B cell (primary cell): Measurements from ENCODE around the gene FOXO4. TPM values are rescaled to one million over a fixed set of nuclear protein-coding genes. Genes with fewer than 3 reads are reported as not detected.

Experiments
- ATAC-seq: fragments of 200-7000 bp; cut with Tn5 transposase; one replicate; pipeline ENCODE4 v1.10.0; 2021; ENCODE audit warnings: low read depth, mild to moderate bottlenecking, moderate number of reproducible peaks, moderate library complexity
- CTCF ChIA-PET: fragments of 350-600 bp; sonication (Branson Sonifier 250); formaldehyde crosslinking; loops from one replicate; lab custom pipeline; 2021; ENCODE audit warnings: antibody characterized with exemption, inconsistent platforms; lab: Charles Lee
- POLR2A ChIA-PET: fragments of 350-600 bp; sonication (Branson Sonifier 250); formaldehyde crosslinking; loops from one replicate; lab custom pipeline; 2021; ENCODE audit warnings: antibody characterized with exemption; lab: Charles Lee
- DNase-seq: peaks from one replicate; pipeline ENCODE4 v3.0.0; 2013
- H2AFZ ChIP-seq: 2 replicates; pipeline ENCODE4 v1.6.1; 2012; ENCODE audit warnings: mild to moderate bottlenecking, low read depth, low read length; ENCODE audit not compliant: insufficient read depth, poor library complexity, severe bottlenecking
- H3K27ac ChIP-seq, 2 donors: 1 replicate in 1 of 2; 2 replicates in 1 of 2; pipeline ENCODE4 v1.5.1; 2012 to 2013; ENCODE audit warnings: low read length in 2 of 2, mild to moderate bottlenecking in 2 of 2, moderate library complexity in 1 of 2
- H3K27me3 ChIP-seq, 4 experiments: fragments of 200-600 bp in 1 of 4; sonication (generic) in 1 of 4; replicated peaks in 1 of 4; 1 replicate in 2 of 4; 2 replicates in 2 of 4; pipeline versions ENCODE4 v1.6.1 to v1.7.0; 2013 to 2016; ENCODE audit warnings: low read length in 3 of 4, mild to moderate bottlenecking in 2 of 4, mixed read lengths in 1 of 4, moderate library complexity in 1 of 4; ENCODE audit not compliant: insufficient read depth in 4 of 4, control insufficient read depth in 3 of 4; ENCODE audit errors: control extremely low read depth in 1 of 4
- H3K36me3 ChIP-seq, 2 experiments: replicated peaks in 1 of 2; 1 replicate in 1 of 2; 2 replicates in 1 of 2; pipeline versions ENCODE4 v1.6.1 to v1.7.1; 2013; ENCODE audit warnings: low read length in 1 of 2; ENCODE audit not compliant: insufficient read depth in 2 of 2, control insufficient read depth in 1 of 2; ENCODE audit errors: control extremely low read depth in 1 of 2, extremely low read depth in 1 of 2
- H3K4me1 ChIP-seq, 2 donors: fragments of 200-600 bp in 1 of 2; sonication (generic) in 1 of 2; 1 replicate in 1 of 2; 2 replicates in 1 of 2; pipeline versions ENCODE4 v1.5.1 to v1.6.1; 2013 to 2017; ENCODE audit warnings: low read length in 2 of 2; ENCODE audit not compliant: control insufficient read depth in 2 of 2, insufficient read depth in 2 of 2
- H3K4me2 ChIP-seq: replicated peaks from 2 replicates; pipeline ENCODE3; 2012; ENCODE audit warnings: mild to moderate bottlenecking, low read depth, low read length; ENCODE audit not compliant: poor library complexity, severe bottlenecking
- H3K4me3 ChIP-seq, 5 experiments: fragments of 200-600 bp in 1 of 5; sonication (generic) in 1 of 5; 1 replicate in 3 of 5; 2 replicates in 2 of 5; pipeline versions ENCODE4 v1.5.1 to v1.7.0; 2011 to 2016; ENCODE audit warnings: low read length in 4 of 5, mild to moderate bottlenecking in 4 of 5, low read depth in 2 of 5, control low read depth in 1 of 5, moderate library complexity in 1 of 5; ENCODE audit not compliant: insufficient read depth in 1 of 5; ENCODE audit errors: control extremely low read depth in 1 of 5, extremely low read depth in 1 of 5
- H3K79me2 ChIP-seq: fragments of 200-600 bp; sonication (generic); one replicate; pipeline ENCODE4 v1.6.0; 2016; ENCODE audit warnings: low read length; ENCODE audit not compliant: control insufficient read depth, insufficient read depth
- H3K9ac ChIP-seq: fragments of 200-600 bp; sonication (generic); 2 replicates; pipeline ENCODE4 v1.6.1; 2017; ENCODE audit warnings: mild to moderate bottlenecking, low read length, moderate library complexity
- H3K9me3 ChIP-seq, 3 donors: one replicate each; pipeline versions ENCODE4 v1.6.1 to v1.7.1; 2013; ENCODE audit warnings: low read length in 2 of 3; ENCODE audit not compliant: control insufficient read depth in 2 of 3, insufficient read depth in 1 of 3; ENCODE audit errors: control extremely low read depth in 1 of 3
- H4K20me1 ChIP-seq: 2 replicates; pipeline ENCODE4 v1.6.0; 2012; ENCODE audit warnings: mild to moderate bottlenecking, low read length; ENCODE audit not compliant: insufficient read depth, control insufficient read depth, poor library complexity, severe bottlenecking
- H3K27ac Mint-ChIP-seq: one replicate; pipeline ENCODE4 v1.8.0; 2021; ENCODE audit warnings: mixed read lengths
- H3K27me3 Mint-ChIP-seq: one replicate; pipeline ENCODE4 v1.8.0; 2021; ENCODE audit warnings: mixed read lengths
- H3K4me1 Mint-ChIP-seq: one replicate; pipeline ENCODE4 v1.8.0; 2021; ENCODE audit warnings: mixed read lengths
- H3K4me3 Mint-ChIP-seq: one replicate; pipeline ENCODE4 v1.8.0; 2021; ENCODE audit warnings: mixed read lengths
- H3K9me3 Mint-ChIP-seq: one replicate; pipeline ENCODE4 v1.8.0; 2022; ENCODE audit warnings: mixed read lengths; ENCODE audit not compliant: insufficient read depth
- EZH2 ChIP-seq: IDR thresholded peaks from 2 replicates; pipeline ENCODE4 v1.6.1; 2012; ENCODE audit warnings: borderline replicate concordance, low read depth, mild to moderate bottlenecking, moderate library complexity, low read length; ENCODE audit not compliant: insufficient read depth, poor library complexity, severe bottlenecking
- WGBS: methylation state at CpG from one replicate; pipeline ENCODE4 v1.1.5; 2013; ENCODE audit warnings: missing lambda C conversion rate; ENCODE audit not compliant: insufficient coverage; 5-methylcytosine and 5-hydroxymethylcytosine counted together
- intact Hi-C: fragments of 100-400 bp; cut with micrococcal nuclease; formaldehyde crosslinking; loops from one replicate; pipeline ENCODE4 v1.10.0; 2022
- polyA plus RNA-seq: library from polyadenylated mRNA; depleted of rRNA; stranded (reverse); fragments of >200 nt; gene quantifications from 2 replicates; pipeline ENCODE4 v1.2.3, GENCODE V29; 2012
- total RNA-seq, 2 donors: library from RNA; stranded (reverse); fragments of 120-200 nt in 1 of 2; gene quantifications; 1 replicate in 1 of 2; 2 replicates in 1 of 2; pipeline versions ENCODE4 v1.2.3 to v1.2.4, GENCODE V29; 2013 to 2022
- TF ChIP-seq, protein P1 (sequence below): fragments of 200-600 bp; IDR thresholded peaks from one replicate; pipeline ENCODE4 v1.8.0; 2022; ENCODE audit warnings: antibody characterized with exemption, mild to moderate bottlenecking

The FOXO4 gene
- total and polyA plus RNA-seq, 2 donors (not counting 1 experiment from before 2014, with no cell fraction given) = 13.4 to 41.4 TPM

DNA sequence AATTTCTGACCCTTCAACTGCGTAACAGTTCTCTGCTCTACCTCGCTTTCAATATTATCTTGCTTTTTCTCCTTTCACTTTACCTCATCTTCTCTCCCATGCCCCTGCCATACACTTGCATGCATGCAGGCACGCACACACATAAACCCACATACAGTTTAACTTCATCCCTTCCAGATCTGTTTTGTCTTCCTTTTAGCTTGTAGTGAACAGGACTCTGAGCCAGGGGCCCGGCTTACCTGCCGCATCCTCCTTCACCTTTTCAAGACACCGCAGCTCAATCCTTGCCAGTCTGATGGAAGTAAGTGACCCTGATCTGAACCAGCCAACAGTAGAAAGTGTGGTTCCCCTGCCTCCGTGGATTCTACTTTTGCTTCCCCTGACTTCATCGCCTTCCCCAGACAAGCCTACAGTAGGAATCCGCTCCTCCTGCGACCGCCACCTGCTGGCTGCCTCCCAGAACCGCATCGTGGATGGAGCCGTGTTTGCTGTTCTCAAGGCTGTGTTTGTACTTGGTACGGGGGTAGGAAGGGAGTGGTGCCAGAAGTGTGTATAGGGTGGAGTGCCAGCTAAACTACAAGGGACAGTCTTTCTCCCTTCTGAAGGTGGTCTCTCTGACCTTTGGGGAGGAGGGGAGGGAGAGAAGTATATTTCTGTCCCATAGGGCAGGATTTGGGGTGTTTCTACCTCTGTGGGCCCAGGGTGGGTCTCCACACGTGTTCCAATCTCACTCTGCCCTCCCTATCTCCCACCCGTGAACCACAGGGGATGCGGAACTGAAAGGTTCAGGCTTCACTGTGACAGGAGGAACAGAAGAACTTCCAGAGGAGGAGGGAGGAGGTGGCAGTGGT is 33.5 kb downstream of the FOXO4 start:
- H3K27me3 Mint-ChIP-seq = no peaks in the 10 kb centered on the region
- Histone ChIP-seq H3K9ac (no peak overlapping the region), H3K36me3 (peaks cover 0 to 53% of the 10 kb centered on the region in 2 experiments), H3K4me3 (no peak overlapping the region), H2AFZ (no peak overlapping the region), H3K9me3 (no peaks in the 10 kb centered on the region), H3K79me2 (no peaks in the 10 kb centered on the region), H3K27ac (no peak overlapping the region), H3K27me3 (no peaks in the 10 kb centered on the region), H4K20me1 (no peaks in the 10 kb centered on the region), H3K4me2 (peak overlapping the region; percentile 1), H3K4me1 (peaks cover 0 to 8% of the 10 kb centered on the region in 2 donors)
- TF ChIP-seq, protein P1, sequence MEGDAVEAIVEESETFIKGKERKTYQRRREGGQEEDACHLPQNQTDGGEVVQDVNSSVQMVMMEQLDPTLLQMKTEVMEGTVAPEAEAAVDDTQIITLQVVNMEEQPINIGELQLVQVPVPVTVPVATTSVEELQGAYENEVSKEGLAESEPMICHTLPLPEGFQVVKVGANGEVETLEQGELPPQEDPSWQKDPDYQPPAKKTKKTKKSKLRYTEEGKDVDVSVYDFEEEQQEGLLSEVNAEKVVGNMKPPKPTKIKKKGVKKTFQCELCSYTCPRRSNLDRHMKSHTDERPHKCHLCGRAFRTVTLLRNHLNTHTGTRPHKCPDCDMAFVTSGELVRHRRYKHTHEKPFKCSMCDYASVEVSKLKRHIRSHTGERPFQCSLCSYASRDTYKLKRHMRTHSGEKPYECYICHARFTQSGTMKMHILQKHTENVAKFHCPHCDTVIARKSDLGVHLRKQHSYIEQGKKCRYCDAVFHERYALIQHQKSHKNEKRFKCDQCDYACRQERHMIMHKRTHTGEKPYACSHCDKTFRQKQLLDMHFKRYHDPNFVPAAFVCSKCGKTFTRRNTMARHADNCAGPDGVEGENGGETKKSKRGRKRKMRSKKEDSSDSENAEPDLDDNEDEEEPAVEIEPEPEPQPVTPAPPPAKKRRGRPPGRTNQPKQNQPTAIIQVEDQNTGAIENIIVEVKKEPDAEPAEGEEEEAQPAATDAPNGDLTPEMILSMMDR = peak; percentile 77
- TF ChIP-seq EZH2 = no peak
- no peak overlapping the region for H3K4me3 Mint-ChIP-seq
- no peaks in the 10 kb centered on the region for H3K9me3 Mint-ChIP-seq
- H3K4me1 Mint-ChIP-seq = peaks cover 9% of the 10 kb centered on the region
- ChIA-PET POLR2A (interaction anchor here (1.0 to 1.1 kb wide), 2 partner anchors 11 to 33 kb away, joined by 3 to 9 read pairs; partner anchors contain the start of genes FOXO4 and MED12), CTCF (interaction anchor here (0.5 to 6.4 kb wide), 10 partner anchors 11 to 131 kb away, joined by 3 to 78 read pairs (median 5); partner anchors contain the start of genes FOXO4, IL2RG and MED12)
- ATAC-seq (peak; percentile 90), DNase-seq (peak; percentile 79)
- intact Hi-C loops = loop anchor here (1.0 kb wide), 2 partner anchors 31 to 61 kb away; partner anchors contain the start of gene SNX12
- WGBS = 74% methylated on average over 4 of the region's 18 CpGs
- H3K27ac Mint-ChIP-seq = peak overlapping the region; percentile 51
